Measurements from ENCODE around the gene SGCD. TPM values are rescaled to one million over a fixed set of nuclear protein-coding genes. Genes with fewer than 3 reads are reported as not detected.

SGCD gene
- not detected in 2 replicates for total RNA-seq (2014; rRNA removed; shearing (Covaris generic))

- no peak within 1 kb of the TSS for H3K4me3 ChIP-seq
- H3K36me3 ChIP-seq: no peaks in the 10 kb centered on the region
- DNase-seq (ENCODE audit: low read depth in 1 of 2, low spot score in 2 of 2): no peak
- H3K27me3 ChIP-seq (replicated peaks): no peaks in the 10 kb centered on the region
- no peaks in the 10 kb centered on the region for H3K4me1 ChIP-seq (replicated peaks)
- H3K27ac ChIP-seq: no peak within 1 kb of the TSS
- peaks cover 5% of the 10 kb centered on the region for H3K9me3 ChIP-seq (replicated peaks)
Observed at GRCh38 chr5:156326718-156327259, at the start of gene SGCD. TSS of gene SGCD (plus strand) at chr5:156327164.

DNA sequence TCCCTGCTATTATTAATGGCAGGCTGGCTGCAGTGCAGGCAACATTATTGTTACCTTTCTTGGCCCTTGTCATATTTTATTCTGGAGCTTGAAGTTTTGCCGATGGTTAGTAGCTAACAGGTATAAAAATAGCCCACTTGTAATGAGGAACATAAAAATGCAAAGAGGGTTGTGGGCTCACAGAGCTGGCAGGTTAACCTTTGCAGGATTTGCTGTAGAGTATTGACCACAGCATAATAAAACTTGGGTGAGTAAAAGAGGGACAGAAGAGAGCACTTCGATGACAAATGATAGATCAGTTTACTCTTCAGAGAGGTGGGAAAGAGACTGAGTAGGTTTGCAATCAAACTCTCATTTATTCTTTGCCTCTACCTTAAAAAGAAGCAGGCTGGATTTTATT is 49.7 kb upstream of the SGCD start:
- no peaks in the 10 kb centered on the region for H3K27me3 ChIP-seq (replicated peaks)
- DNase-seq (ENCODE audit: low read depth in 1 of 2, low spot score in 2 of 2): no peak
- no peaks in the 10 kb centered on the region for H3K36me3 ChIP-seq
- peaks cover 11% of the 10 kb centered on the region; the same call in 1 of the 2 replicates for H3K9me3 ChIP-seq (replicated peaks)
- no peaks in the 10 kb centered on the region for H3K4me1 ChIP-seq (replicated peaks)
- no peak overlapping the region for H3K4me3 ChIP-seq
- H3K27ac ChIP-seq: no peak overlapping the region

DNA sequence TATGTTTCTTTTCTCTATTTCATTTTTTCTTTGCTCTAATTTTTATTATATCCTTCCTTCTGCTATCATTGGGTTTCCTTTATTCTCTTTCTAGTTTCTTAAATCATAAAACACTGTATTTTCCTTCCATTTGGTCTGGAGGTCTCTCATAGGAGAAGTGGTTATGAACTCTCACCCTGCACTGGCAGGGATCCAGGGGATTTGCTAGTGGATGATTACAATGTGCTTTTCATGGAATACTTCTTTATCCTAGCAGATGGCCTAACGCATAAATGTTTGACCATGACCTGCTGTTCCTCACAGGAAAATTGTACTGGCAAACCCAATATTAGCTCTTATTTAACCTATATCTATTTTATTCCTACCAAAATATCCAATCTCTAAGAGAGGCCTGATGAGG is 31.5 kb upstream of the SGCD start:
- no peak overlapping the region for H3K27ac ChIP-seq
- no peak for DNase-seq (ENCODE audit: low read depth in 1 of 2, low spot score in 2 of 2)
- no peak overlapping the region for H3K4me3 ChIP-seq
- no peaks in the 10 kb centered on the region for H3K4me1 ChIP-seq (replicated peaks)
- H3K9me3 ChIP-seq (replicated peaks): peaks cover 13% of the 10 kb centered on the region; the same call in 1 of the 2 replicates
- H3K36me3 ChIP-seq: no peaks in the 10 kb centered on the region
- H3K27me3 ChIP-seq (replicated peaks): no peaks in the 10 kb centered on the region

GRCh38 chr5:156310115-156310514 is 16.8 kb upstream of the SGCD start:
- DNase-seq (ENCODE audit: low read depth in 1 of 2, low spot score in 2 of 2): no peak
- Histone ChIP-seq H3K36me3 (no peaks in the 10 kb centered on the region), H3K27me3 (replicated peaks) (no peaks in the 10 kb centered on the region), H3K4me1 (replicated peaks) (no peaks in the 10 kb centered on the region), H3K9me3 (replicated peaks) (peaks cover 1% of the 10 kb centered on the region; the same call in 1 of the 2 replicates), H3K4me3 (no peak overlapping the region), H3K27ac (no peak overlapping the region)

DNA sequence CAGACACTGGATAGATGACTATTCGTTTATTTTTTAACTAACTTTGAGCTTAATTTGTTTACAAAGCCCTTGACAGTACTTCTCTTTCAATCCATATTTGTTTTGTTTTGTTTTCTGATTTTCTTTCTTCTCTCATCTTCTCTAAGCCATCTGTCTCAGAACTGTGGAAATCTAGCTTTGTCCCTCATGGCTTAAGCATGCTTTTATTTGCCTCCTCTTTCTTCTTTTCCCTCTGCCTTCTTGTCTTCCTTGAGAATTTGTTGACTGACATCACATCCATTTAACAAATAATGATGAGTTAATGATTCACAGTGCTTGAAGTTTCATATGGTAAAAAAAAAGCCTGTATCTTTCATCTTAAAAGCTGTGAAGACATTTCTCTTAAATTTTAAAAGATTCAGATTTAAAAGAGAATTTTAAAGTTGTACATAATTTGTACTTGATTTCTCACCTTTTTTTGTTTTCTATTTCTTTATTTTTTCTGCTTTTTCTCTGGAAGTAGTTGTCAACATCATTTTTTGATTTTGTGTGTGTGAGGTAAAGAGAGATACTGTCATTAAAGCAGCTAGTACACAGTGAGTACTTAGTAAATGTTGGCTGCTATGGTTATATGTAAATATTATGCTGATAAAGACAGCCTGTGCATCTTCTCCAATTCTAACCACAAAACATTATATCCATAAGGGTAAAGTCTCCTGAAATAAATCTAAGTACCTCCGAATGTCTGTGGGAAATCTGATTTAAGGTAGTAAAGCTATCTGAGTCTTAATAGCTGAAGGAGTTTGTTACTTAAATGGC is 13.9 kb upstream of the SGCD start:
- H3K4me3 ChIP-seq: no peak overlapping the region
- no peaks in the 10 kb centered on the region for H3K36me3 ChIP-seq
- no peak for DNase-seq (ENCODE audit: low read depth in 1 of 2, low spot score in 2 of 2)
- no peaks in the 10 kb centered on the region; the same call in 1 of the 2 replicates for H3K9me3 ChIP-seq (replicated peaks)
- H3K27ac ChIP-seq: no peak overlapping the region
- H3K4me1 ChIP-seq (replicated peaks): no peaks in the 10 kb centered on the region
- H3K27me3 ChIP-seq (replicated peaks): no peaks in the 10 kb centered on the region

DNA sequence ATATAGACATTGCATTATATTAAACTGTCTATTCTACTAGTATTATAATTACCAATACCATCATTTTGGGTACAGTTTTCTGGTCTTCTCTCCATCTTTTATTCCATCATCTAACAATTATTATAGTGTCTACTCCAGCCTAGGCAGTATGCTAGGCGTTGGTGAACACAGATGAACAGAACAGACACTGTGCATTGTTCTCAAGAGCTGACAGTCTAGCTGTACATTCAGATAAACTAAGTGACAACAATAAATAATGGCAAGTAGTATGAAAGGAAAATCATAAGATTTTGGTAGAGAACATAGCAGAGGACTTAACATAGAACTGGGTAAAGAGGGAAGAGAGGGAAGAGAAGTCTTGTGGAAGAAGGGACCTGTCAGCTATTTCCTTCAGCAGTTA is 12.5 kb upstream of the SGCD start:
- no peak overlapping the region for H3K4me3 ChIP-seq
- no peaks in the 10 kb centered on the region for H3K36me3 ChIP-seq
- H3K27me3 ChIP-seq (replicated peaks): no peaks in the 10 kb centered on the region
- no peak for DNase-seq (ENCODE audit: low read depth in 1 of 2, low spot score in 2 of 2)
- no peaks in the 10 kb centered on the region; the same call in 1 of the 2 replicates for H3K9me3 ChIP-seq (replicated peaks)
- H3K27ac ChIP-seq: no peak overlapping the region
- H3K4me1 ChIP-seq (replicated peaks): no peaks in the 10 kb centered on the region

GRCh38 chr5:156322666-156323065 is 4.3 kb upstream of the SGCD start:
- Histone ChIP-seq H3K27ac (no peak overlapping the region), H3K9me3 (replicated peaks) (no peaks in the 10 kb centered on the region; the same call in 1 of the 2 replicates), H3K27me3 (replicated peaks) (no peaks in the 10 kb centered on the region), H3K36me3 (no peaks in the 10 kb centered on the region), H3K4me3 (no peak overlapping the region), H3K4me1 (replicated peaks) (no peaks in the 10 kb centered on the region)
- no peak for DNase-seq (ENCODE audit: low read depth in 1 of 2, low spot score in 2 of 2)

DNA sequence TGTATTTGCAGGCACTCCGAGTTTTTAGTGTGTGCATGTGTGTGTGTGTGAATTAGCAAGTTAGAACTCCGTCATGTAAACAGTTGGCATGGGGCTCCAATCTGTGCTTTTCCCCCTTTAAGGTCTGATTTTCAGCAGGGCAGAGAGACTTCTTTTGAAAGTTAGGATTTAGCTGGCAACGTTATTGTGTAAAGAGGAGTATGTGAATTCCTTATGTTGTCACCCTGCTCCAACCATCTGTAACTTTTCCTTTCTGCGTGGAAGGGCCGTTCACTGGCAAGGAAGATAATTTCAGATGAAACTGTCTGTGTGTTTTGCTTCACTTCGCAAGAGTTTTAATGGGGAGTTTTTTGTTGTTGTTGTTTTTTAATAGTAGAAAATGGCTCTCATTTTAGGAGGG is 332 bp downstream of the SGCD start:
- H3K27ac ChIP-seq: no peak overlapping the region
- no peak for DNase-seq (ENCODE audit: low read depth in 1 of 2, low spot score in 2 of 2)

GRCh38 chr5:156328161-156328560 is 1.2 kb downstream of the SGCD start:
- Histone ChIP-seq H3K27me3 (replicated peaks) (no peaks in the 10 kb centered on the region), H3K27ac (no peak overlapping the region), H3K36me3 (no peaks in the 10 kb centered on the region), H3K9me3 (replicated peaks) (peaks cover 5% of the 10 kb centered on the region), H3K4me1 (replicated peaks) (no peaks in the 10 kb centered on the region), H3K4me3 (no peak overlapping the region)
- no peak for DNase-seq (ENCODE audit: low read depth in 1 of 2, low spot score in 2 of 2)

More for the DNA sequence above, 332 bp downstream of the SGCD start:
- Histone ChIP-seq H3K9me3 (replicated peaks) (peaks cover 5% of the 10 kb centered on the region), H3K27me3 (replicated peaks) (no peaks in the 10 kb centered on the region), H3K36me3 (no peaks in the 10 kb centered on the region), H3K4me3 (no peak overlapping the region), H3K4me1 (replicated peaks) (no peaks in the 10 kb centered on the region)

DNA sequence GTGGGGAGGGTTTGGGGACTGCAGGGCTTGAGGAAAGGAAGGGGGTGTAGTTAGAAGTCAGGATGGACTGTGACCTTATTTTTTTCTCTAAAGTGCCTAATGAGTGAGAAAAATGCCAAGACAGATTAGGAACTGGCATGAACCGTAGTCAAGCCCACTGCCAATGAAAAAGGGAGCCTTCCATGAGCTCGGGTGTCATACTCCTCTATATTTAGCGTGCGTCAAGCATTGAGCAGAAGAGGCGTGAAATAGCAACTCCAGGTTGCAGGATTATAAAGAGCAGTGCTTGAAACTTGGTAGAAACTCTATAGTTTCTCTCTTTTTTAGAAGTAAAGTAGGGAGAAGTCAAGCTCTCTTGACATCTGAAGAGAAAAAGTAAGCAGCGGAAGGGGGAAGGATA is 1.8 kb downstream of the SGCD start:
- Histone ChIP-seq H3K27me3 (replicated peaks) (no peaks in the 10 kb centered on the region), H3K4me1 (replicated peaks) (no peaks in the 10 kb centered on the region), H3K36me3 (no peaks in the 10 kb centered on the region), H3K9me3 (replicated peaks) (peaks cover 5% of the 10 kb centered on the region), H3K4me3 (no peak overlapping the region), H3K27ac (no peak overlapping the region)
- no peak for DNase-seq (ENCODE audit: low read depth in 1 of 2, low spot score in 2 of 2)

- Histone ChIP-seq H3K27ac (no peak overlapping the region), H3K9me3 (replicated peaks) (peaks cover 5% of the 10 kb centered on the region), H3K36me3 (no peaks in the 10 kb centered on the region), H3K4me3 (no peak overlapping the region), H3K27me3 (replicated peaks) (no peaks in the 10 kb centered on the region), H3K4me1 (replicated peaks) (no peaks in the 10 kb centered on the region)
- DNase-seq (ENCODE audit: low read depth in 1 of 2, low spot score in 2 of 2): no peak
Observed at GRCh38 chr5:156329171-156329611, 2.2 kb downstream of the SGCD start.

GRCh38 chr5:156330141-156330870 is 3.3 kb downstream of the SGCD start:
- H3K27ac ChIP-seq: no peak overlapping the region
- H3K9me3 ChIP-seq (replicated peaks): peaks cover 5% of the 10 kb centered on the region
- H3K27me3 ChIP-seq (replicated peaks): no peaks in the 10 kb centered on the region
- H3K4me3 ChIP-seq: no peak overlapping the region
- H3K4me1 ChIP-seq (replicated peaks): no peaks in the 10 kb centered on the region
- no peaks in the 10 kb centered on the region for H3K36me3 ChIP-seq
- no peak for DNase-seq (ENCODE audit: low read depth in 1 of 2, low spot score in 2 of 2)

DNA sequence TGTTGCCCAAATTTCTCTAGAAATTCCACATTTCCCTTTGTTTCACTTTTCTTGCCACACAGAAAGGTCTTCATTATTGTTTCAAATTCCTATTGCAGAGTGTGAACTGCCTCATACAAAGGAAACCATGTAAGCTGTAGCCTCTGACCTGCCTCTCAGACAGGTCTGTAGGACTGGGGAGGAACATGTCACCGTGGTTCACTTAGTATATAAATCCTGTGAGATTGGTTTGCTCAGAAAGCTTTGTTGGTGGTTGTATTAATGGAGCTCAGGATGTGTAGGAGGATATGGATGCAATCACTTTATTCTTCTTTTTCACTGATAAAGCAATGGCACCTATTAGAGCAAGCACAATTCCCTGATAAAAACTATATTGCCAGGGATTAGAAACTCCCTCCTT is 4.2 kb downstream of the SGCD start:
- no peak for DNase-seq (ENCODE audit: low read depth in 1 of 2, low spot score in 2 of 2)
- no peaks in the 10 kb centered on the region for H3K36me3 ChIP-seq
- no peaks in the 10 kb centered on the region for H3K4me1 ChIP-seq (replicated peaks)
- no peak overlapping the region for H3K4me3 ChIP-seq
- no peaks in the 10 kb centered on the region for H3K27me3 ChIP-seq (replicated peaks)
- peaks cover 5% of the 10 kb centered on the region for H3K9me3 ChIP-seq (replicated peaks)
- no peak overlapping the region for H3K27ac ChIP-seq

DNA sequence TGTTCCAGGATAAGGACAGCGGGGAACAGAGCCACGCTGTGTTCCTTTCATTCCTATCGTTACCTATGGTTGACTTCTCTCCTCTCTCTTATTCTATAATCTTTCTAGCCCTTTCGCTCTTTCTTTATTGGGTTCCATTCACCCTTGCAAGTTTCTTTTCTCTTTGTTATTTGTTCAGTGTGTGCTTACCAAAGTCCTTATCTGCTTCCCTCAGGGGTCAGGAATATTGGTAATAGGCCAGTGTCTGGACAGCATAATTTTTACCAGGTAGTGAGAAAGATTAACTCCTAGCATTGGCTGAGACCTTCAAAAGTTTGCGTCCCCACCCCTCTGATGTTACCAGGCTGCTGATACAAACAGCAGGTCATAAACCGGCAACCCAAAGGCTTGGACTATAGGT is 4.9 kb downstream of the SGCD start:
- no peak for DNase-seq (ENCODE audit: low read depth in 1 of 2, low spot score in 2 of 2)
- Histone ChIP-seq H3K9me3 (replicated peaks) (peaks cover 5% of the 10 kb centered on the region), H3K27ac (no peak overlapping the region), H3K36me3 (no peaks in the 10 kb centered on the region), H3K27me3 (replicated peaks) (no peaks in the 10 kb centered on the region), H3K4me3 (no peak overlapping the region), H3K4me1 (replicated peaks) (no peaks in the 10 kb centered on the region)
